ENCODE data around the gene ATAD2B. TPM values are rescaled to one million over a fixed set of nuclear protein-coding genes. Genes with fewer than 3 reads are reported as not detected.

ATAD2B gene
- total RNA-seq, 4 donors from 2014 or later: 28.8 to 81.9 (median 31.8) TPM

DNA sequence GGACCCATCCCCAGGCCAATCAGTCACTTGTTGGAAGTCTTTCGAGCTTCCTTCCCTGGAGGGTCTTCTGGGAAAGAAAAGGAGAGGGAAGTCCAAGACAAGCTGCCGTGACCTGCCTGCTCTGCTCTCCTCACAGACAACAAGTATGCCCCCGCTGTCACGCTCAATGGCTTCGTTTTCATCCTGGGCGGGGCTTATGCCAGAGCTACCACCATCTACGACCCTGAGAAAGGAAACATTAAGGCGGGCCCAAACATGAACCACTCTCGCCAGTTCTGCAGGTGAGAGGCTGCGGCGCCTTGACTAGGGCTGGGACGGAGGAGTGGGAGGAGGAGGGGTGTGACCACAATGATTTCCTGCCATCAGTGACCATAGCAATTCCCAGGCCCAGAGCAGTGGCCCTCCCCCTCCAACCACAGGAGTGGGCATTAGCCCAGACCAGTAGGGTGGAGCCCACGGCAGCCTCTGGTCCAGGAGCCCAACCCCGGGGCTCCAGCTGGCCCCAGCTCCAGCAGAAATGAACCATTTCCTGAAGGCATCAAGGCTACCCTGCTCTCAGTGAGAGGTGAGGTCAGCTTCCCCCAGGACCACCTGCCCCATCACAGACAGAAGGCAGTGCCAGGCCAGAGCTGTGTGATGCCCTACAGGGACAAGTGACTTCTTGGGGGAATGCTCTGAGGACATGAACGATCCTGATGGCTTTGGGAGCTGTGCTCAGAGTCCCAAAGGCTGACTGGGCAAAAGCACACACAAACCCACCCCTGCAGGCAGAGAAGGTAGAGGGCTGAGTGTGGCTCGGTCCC lies 223.1 kb downstream of the ATAD2B start:
- peak in 1 of 2 donors; percentile 54 for DNase-seq (ENCODE audit: low spot score in 2 of 2)
- Histone ChIP-seq H3K36me3 (peaks cover 65% of the 10 kb centered on the region), H3K27ac (no peak overlapping the region), H3K27me3 (no peaks in the 10 kb centered on the region), H3K4me3 (no peak overlapping the region), H3K9me3 (no peaks in the 10 kb centered on the region), H3K4me1 (no peaks in the 10 kb centered on the region)
- TF ChIP-seq CTCF (IDR thresholded peaks at IDR 0.05): no peak
- no peak for TF ChIP-seq EP300 (IDR thresholded peaks at IDR 0.05)
- no peak for TF ChIP-seq POLR2A (IDR thresholded peaks at IDR 0.05)
- WGBS: 83% methylated on average over 16 of the region's 16 CpGs

GRCh38 chr2:23703037-23703582 lies 223.8 kb downstream of the ATAD2B start:
- Histone ChIP-seq H3K9me3 (no peaks in the 10 kb centered on the region), H3K27me3 (no peaks in the 10 kb centered on the region), H3K27ac (no peak overlapping the region), H3K4me3 (no peak overlapping the region), H3K36me3 (peaks cover 65% of the 10 kb centered on the region), H3K4me1 (no peaks in the 10 kb centered on the region)
- WGBS: 95% methylated on average over 17 of the region's 17 CpGs
- TF ChIP-seq POLR2AphosphoS5 (IDR thresholded peaks at IDR 0.05) (no peak), EP300 (IDR thresholded peaks at IDR 0.05) (no peak), POLR2A (IDR thresholded peaks at IDR 0.05) (no peak), CTCF (IDR thresholded peaks at IDR 0.05) (no peak)
- peak in 1 of 2 donors; percentile 55 for DNase-seq (ENCODE audit: low spot score in 2 of 2)

DNA sequence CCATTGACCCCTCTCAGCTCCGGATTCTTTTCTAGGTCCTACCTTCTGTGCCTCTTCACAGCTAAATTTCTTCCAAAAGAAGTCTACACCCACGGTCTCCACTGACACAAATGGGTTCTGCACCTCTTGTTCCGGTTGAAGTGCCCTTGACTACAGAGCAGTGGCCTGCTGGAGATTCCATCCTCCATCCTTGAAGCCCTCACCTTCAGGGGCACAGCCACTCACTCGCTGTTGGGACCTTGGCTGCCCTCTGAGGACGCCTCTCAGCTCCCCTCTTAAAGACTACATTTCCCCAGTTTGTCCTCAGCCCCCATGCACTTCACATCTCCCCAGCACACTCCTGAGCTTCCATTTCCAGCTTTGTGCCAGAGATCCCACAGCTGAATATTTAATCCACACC lies 226.3 kb downstream of the ATAD2B start:
- Histone ChIP-seq H3K27ac (no peak overlapping the region), H3K4me3 (no peak overlapping the region), H3K9me3 (no peaks in the 10 kb centered on the region), H3K36me3 (peaks cover 62% of the 10 kb centered on the region), H3K27me3 (no peaks in the 10 kb centered on the region), H3K4me1 (no peaks in the 10 kb centered on the region)
- DNase-seq (ENCODE audit: low spot score in 2 of 2): peak in 1 of 2 donors; percentile 67
- WGBS: 94% methylated on average over 5 of the region's 5 CpGs
- no peak for TF ChIP-seq CTCF (IDR thresholded peaks at IDR 0.05)
- no peak for TF ChIP-seq EP300 (IDR thresholded peaks at IDR 0.05)
- no peak for TF ChIP-seq POLR2A (IDR thresholded peaks at IDR 0.05)
- TF ChIP-seq POLR2AphosphoS5 (IDR thresholded peaks at IDR 0.05): no peak

- WGBS: 87% methylated on average over 5 of the region's 5 CpGs
- Histone ChIP-seq H3K9me3 (no peaks in the 10 kb centered on the region), H3K27ac (no peak overlapping the region), H3K4me3 (no peak overlapping the region), H3K27me3 (no peaks in the 10 kb centered on the region), H3K36me3 (peaks cover 62% of the 10 kb centered on the region), H3K4me1 (no peaks in the 10 kb centered on the region)
- peak in 1 of 2 donors; percentile 58 for DNase-seq (ENCODE audit: low spot score in 2 of 2)
- TF ChIP-seq POLR2A (IDR thresholded peaks at IDR 0.05): no peak
- no peak for TF ChIP-seq POLR2AphosphoS5 (IDR thresholded peaks at IDR 0.05)
- no peak for TF ChIP-seq CTCF (IDR thresholded peaks at IDR 0.05)
- no peak for TF ChIP-seq EP300 (IDR thresholded peaks at IDR 0.05)
Measured at GRCh38 chr2:23699580-23699925, 227.4 kb downstream of the ATAD2B start.

DNA sequence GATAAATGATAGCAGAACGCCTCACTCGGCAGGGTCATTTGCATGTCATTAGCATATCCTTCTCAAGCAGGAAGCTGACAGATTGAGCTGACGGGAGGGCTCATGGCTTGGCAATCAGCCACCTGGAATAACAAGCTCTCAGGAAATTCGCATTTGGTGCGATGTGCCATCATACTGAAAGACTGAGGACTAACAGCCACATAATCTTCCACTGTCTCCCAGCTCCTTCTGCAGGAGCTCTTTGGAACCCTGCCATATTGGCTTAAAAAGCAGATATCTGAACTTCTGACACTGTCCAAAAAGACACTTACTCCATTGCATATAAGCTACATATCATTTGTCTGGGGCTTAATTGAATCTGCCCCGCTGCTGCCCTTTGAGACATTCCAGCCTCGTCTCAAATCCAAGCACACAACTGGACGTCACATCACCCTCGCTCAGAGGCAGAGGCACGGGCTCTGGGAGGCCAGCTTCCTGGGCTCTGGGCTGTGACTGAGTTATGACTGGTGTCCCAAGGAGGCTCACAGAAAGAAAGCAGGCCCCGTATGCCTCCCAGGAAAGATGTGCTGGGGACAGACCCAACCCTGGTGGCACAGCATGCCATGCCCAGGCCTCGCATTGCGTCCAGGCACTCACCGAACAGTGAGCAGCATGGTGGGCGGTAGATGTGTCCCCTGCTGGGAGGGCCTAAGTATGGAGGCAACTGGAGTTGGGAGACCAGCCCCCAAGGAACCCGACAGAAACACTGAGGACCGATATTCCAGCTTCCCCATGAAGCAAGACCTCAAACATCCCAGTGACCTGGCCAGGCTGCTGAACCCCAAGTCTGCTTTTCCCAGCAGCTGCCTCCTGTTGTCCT lies 228.0 kb downstream of the ATAD2B start:
- H3K27ac ChIP-seq: no peak overlapping the region
- TF ChIP-seq POLR2A (IDR thresholded peaks at IDR 0.05) (no peak), EP300 (IDR thresholded peaks at IDR 0.05) (no peak), POLR2AphosphoS5 (IDR thresholded peaks at IDR 0.05) (no peak), CTCF (IDR thresholded peaks at IDR 0.05) (no peak)
- H3K4me1 ChIP-seq: no peaks in the 10 kb centered on the region
- H3K4me3 ChIP-seq: no peak overlapping the region
- no peaks in the 10 kb centered on the region for H3K9me3 ChIP-seq
- DNase-seq (ENCODE audit: low spot score in 2 of 2): peak in 1 of 2 donors; percentile 49
- WGBS: 90% methylated on average over 16 of the region's 17 CpGs
- H3K36me3 ChIP-seq: peaks cover 65% of the 10 kb centered on the region
- H3K27me3 ChIP-seq: no peaks in the 10 kb centered on the region
